ENCODE results near the gene CCL22. TPM values are rescaled to one million over a fixed set of nuclear protein-coding genes. Genes with fewer than 3 reads are reported as not detected.

Gene CCL22, protein sequence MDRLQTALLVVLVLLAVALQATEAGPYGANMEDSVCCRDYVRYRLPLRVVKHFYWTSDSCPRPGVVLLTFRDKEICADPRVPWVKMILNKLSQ
- 0.20 TPM for polyA plus RNA-seq (2012; ENCODE audit: insufficient read depth, insufficient read length, low read depth)

DNA sequence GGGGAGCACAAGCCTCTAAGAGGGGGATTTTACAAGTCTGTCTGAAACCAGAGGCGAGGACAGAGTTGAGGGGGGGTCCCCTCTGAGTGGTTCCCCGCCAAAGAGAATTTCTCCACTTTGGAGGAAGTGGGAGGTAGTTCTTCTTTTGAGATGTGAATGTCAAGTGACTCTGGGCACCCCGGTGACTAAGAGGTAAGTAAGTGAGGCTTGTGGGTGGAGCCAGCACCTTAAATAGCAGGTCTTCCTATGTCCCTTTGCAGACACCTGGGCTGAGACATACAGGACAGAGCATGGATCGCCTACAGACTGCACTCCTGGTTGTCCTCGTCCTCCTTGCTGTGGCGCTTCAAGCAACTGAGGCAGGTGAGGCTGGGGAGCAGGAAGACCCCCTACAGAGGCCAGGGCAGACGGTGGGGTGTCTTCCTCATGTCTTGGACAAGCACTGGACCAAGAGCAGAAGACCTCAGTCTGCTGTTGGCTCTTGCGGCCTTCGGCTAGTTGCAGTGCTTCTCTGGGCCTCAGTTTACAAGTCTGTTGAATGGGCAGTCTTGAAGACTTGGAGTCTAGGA lies at the start of gene CCL22:
Gene CCL22, plus strand, starts transcription at position 257 of the 569 bp plus-strand sequence. Its CDS starts 34 bp downstream, at position 291.
- Histone ChIP-seq H3K4me1 (no peaks in the 10 kb centered on the region), H3K27me3 (no peaks in the 10 kb centered on the region), H3K36me3 (no peaks in the 10 kb centered on the region), H3K4me3 (ENCODE audit: low read depth, low read length) (no peak within 1 kb of the TSS), H3K9me3 (no peaks in the 10 kb centered on the region)
- TF ChIP-seq, protein P1, sequence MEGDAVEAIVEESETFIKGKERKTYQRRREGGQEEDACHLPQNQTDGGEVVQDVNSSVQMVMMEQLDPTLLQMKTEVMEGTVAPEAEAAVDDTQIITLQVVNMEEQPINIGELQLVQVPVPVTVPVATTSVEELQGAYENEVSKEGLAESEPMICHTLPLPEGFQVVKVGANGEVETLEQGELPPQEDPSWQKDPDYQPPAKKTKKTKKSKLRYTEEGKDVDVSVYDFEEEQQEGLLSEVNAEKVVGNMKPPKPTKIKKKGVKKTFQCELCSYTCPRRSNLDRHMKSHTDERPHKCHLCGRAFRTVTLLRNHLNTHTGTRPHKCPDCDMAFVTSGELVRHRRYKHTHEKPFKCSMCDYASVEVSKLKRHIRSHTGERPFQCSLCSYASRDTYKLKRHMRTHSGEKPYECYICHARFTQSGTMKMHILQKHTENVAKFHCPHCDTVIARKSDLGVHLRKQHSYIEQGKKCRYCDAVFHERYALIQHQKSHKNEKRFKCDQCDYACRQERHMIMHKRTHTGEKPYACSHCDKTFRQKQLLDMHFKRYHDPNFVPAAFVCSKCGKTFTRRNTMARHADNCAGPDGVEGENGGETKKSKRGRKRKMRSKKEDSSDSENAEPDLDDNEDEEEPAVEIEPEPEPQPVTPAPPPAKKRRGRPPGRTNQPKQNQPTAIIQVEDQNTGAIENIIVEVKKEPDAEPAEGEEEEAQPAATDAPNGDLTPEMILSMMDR (IDR thresholded peaks at IDR 0.05; ENCODE audit: low read depth, low read length) = no peak
- no peak for DNase-seq

DNA sequence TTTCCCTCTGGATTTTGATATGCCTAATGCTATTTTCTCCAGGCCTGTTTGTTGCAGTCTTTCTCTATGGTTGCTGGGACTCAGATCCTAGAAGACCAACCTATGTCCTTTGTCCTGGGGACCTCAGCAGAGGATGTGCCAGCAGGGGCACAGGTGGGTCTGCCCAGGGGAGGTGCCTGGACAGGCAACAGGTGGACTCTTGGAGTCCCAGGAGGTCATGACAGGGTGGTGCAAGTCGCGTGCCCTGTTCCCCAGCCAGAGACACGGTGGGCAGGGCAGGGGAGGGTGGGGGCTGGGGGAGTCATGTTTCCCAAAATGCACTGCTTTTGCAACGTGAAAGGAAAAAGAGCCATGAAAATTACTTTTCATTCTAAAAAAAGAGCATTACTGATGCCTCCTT lies 47.8 kb upstream of the CCL22 start:
- DNase-seq = no peak
- H3K9me3 ChIP-seq = no peaks in the 10 kb centered on the region
- H3K4me1 ChIP-seq = no peaks in the 10 kb centered on the region
- no peak overlapping the region for H3K4me3 ChIP-seq (ENCODE audit: low read depth, low read length)
- H3K36me3 ChIP-seq = no peaks in the 10 kb centered on the region
- no peaks in the 10 kb centered on the region for H3K27me3 ChIP-seq
- TF ChIP-seq, protein P1 (IDR thresholded peaks at IDR 0.05; ENCODE audit: low read depth, low read length) = no peak

DNA sequence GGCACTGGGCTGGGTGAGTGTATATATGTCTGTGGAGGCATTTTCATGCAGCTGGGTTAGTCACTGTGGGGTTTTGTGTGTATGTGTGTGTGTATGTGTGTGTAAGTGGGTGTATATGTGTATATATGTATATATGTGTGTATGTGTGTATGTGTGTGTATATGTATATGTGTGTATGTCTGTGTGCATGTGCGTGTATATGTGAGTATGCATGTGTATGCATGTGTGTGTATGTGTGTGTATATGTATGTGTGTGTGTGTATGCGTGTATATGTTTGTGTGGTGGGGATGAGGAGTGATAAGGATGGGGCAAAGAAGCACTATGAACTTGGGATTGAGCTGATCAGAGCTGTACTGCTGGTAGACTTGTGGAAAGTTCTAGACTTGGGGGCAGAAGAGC lies 45.1 kb upstream of the CCL22 start:
- no peaks in the 10 kb centered on the region for H3K27me3 ChIP-seq
- no peaks in the 10 kb centered on the region for H3K9me3 ChIP-seq
- H3K4me1 ChIP-seq = no peaks in the 10 kb centered on the region
- H3K4me3 ChIP-seq (ENCODE audit: low read depth, low read length) = no peak overlapping the region
- DNase-seq = no peak
- TF ChIP-seq, protein P1 (IDR thresholded peaks at IDR 0.05; ENCODE audit: low read depth, low read length) = no peak
- H3K36me3 ChIP-seq = no peaks in the 10 kb centered on the region

DNA sequence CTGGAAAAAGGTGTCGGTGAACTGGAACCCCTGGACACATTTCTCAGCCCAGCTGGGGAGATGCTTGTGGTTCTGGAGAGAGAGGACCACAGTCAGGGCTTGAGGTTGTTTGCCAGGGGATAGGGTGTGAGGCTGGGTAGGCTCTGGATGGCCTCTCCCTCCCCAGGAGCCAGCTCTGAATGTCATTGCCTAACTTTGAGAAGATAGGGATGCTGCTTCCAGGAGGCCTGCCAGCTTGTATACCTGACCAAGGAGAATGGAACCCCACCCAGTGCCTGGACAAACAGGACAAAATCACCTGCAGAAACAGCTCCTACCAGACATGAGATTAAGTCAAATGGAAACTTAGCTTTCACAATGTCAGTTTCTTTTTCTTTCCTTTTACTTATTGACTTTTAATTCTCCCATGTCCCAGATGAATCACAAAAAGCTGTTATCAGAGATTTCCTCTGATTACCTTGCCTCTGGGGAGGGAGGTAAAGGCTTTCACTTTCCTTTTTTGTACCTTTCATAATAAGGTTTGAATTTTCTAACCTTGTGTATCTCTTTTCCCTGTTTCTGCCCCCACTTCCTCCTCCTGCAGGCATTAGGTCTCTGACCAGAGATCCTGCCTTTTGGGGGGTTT lies 44.3 kb upstream of the CCL22 start:
- Histone ChIP-seq H3K4me3 (ENCODE audit: low read depth, low read length) (no peak overlapping the region), H3K27me3 (no peaks in the 10 kb centered on the region), H3K36me3 (no peaks in the 10 kb centered on the region), H3K9me3 (no peaks in the 10 kb centered on the region), H3K4me1 (no peaks in the 10 kb centered on the region)
- no peak for DNase-seq
- TF ChIP-seq, protein P1 (IDR thresholded peaks at IDR 0.05; ENCODE audit: low read depth, low read length) = no peak

DNA sequence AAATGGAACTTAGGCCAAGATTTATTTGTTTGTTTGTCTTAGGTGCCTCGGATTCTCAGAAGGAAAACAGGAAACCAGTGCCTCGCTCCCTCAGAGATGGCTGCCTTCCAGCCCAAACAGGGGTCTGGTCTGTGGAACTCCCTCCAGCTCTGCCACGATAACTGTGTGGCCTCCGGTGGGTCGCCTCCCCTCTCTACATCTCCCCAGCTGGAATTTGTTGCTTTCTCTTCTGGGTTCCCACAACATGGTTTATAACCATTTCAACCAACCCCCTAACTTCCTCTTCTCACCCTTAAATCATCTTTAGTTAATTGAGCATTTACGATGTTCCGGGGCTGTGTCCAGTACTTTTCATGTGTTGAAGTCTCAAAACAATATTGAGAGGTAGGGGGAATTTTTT lies 43.2 kb upstream of the CCL22 start:
- no peaks in the 10 kb centered on the region for H3K36me3 ChIP-seq
- no peak overlapping the region for H3K4me3 ChIP-seq (ENCODE audit: low read depth, low read length)
- no peaks in the 10 kb centered on the region for H3K27me3 ChIP-seq
- TF ChIP-seq, protein P1 (IDR thresholded peaks at IDR 0.05; ENCODE audit: low read depth, low read length) = no peak
- H3K4me1 ChIP-seq = no peaks in the 10 kb centered on the region
- H3K9me3 ChIP-seq = no peaks in the 10 kb centered on the region
- DNase-seq = no peak

DNA sequence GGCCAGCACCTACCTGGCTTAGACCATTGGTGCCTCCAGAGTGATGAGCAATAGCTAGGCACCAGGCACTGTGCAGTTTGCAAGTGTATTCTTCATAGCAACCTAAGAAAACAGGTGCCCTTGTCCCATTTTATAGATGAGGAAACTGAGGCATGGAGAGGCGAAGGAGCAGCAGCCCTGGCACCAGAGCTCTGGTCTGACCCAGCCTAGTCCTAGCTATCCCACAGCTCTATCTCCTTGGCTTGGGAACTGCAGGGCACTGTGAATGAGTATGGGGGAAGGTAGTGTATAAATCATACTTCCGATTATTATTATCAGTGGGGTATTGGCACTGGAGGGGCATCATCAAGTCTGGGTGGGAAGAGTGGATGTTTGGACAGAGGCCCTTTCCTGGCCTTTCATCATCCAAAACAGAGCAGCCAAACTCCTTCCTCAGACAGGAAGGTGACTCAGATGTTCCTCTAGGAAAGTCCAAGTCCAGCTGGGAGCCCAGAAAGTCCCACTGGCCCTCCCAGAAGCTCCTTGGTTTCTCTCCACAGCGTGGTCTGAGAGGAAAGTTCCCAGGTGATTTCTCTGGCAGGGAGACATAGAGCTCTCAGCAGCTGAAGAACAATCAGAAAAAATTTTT lies 42.1 kb upstream of the CCL22 start:
- no peak overlapping the region for H3K4me3 ChIP-seq (ENCODE audit: low read depth, low read length)
- H3K9me3 ChIP-seq = no peaks in the 10 kb centered on the region
- TF ChIP-seq, protein P1 (IDR thresholded peaks at IDR 0.05; ENCODE audit: low read depth, low read length) = no peak
- no peak for DNase-seq
- H3K36me3 ChIP-seq = no peaks in the 10 kb centered on the region
- H3K27me3 ChIP-seq = no peaks in the 10 kb centered on the region
- H3K4me1 ChIP-seq = no peaks in the 10 kb centered on the region
